PFSK-1 (cell line): ENCODE data around the gene STAG1.

Source experiments
- POLR2AphosphoS5 ChIP-seq: IDR thresholded peaks from 2 replicates; pipeline ENCODE4 v1.6.1; 2012; ENCODE audit warnings: low read depth, mild to moderate bottlenecking, control low read depth, low read length, moderate library complexity
- SIN3A ChIP-seq: IDR thresholded peaks from 2 replicates; pipeline ENCODE4 v1.6.1; 2012; ENCODE audit warnings: mild to moderate bottlenecking, low read length, moderate library complexity, borderline replicate concordance; ENCODE audit not compliant: insufficient read depth
- TF ChIP-seq, protein P1 (sequence below), 2 experiments: IDR thresholded peaks; 2 replicates each; pipeline versions ENCODE4 v1.6.1 to v1.8.0; 2011 to 2012; ENCODE audit warnings: low read depth in 2 of 2, low read length in 2 of 2, control low read depth in 1 of 2, inconsistent platforms in 1 of 2, mild to moderate bottlenecking in 1 of 2, moderate library complexity in 1 of 2; ENCODE audit not compliant: insufficient read depth in 1 of 2

GRCh38 chr3:136300444-136300843 is 451.7 kb downstream of the STAG1 start:
- TF ChIP-seq POLR2AphosphoS5 (no peak), SIN3A (no peak)
- TF ChIP-seq, protein P1, sequence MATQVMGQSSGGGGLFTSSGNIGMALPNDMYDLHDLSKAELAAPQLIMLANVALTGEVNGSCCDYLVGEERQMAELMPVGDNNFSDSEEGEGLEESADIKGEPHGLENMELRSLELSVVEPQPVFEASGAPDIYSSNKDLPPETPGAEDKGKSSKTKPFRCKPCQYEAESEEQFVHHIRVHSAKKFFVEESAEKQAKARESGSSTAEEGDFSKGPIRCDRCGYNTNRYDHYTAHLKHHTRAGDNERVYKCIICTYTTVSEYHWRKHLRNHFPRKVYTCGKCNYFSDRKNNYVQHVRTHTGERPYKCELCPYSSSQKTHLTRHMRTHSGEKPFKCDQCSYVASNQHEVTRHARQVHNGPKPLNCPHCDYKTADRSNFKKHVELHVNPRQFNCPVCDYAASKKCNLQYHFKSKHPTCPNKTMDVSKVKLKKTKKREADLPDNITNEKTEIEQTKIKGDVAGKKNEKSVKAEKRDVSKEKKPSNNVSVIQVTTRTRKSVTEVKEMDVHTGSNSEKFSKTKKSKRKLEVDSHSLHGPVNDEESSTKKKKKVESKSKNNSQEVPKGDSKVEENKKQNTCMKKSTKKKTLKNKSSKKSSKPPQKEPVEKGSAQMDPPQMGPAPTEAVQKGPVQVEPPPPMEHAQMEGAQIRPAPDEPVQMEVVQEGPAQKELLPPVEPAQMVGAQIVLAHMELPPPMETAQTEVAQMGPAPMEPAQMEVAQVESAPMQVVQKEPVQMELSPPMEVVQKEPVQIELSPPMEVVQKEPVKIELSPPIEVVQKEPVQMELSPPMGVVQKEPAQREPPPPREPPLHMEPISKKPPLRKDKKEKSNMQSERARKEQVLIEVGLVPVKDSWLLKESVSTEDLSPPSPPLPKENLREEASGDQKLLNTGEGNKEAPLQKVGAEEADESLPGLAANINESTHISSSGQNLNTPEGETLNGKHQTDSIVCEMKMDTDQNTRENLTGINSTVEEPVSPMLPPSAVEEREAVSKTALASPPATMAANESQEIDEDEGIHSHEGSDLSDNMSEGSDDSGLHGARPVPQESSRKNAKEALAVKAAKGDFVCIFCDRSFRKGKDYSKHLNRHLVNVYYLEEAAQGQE (IDR thresholded peaks at IDR 0.05; ENCODE audit: insufficient read depth in 1 of 2, low read depth in 2 of 2, low read length in 2 of 2): no peak
